ENCODE measurements around the gene PRKCZ. TPM values are rescaled to one million over a fixed set of nuclear protein-coding genes. Genes with fewer than 3 reads are reported as not detected.

PRKCZ gene
- total RNA-seq, 1 experiment from 2014 or later = 0.83 TPM

GRCh38 chr1:2148691-2149090 is 98.5 kb downstream of the PRKCZ start:
- Histone ChIP-seq H3K36me3 (no peaks in the 10 kb centered on the region), H3K4me3 (no peak overlapping the region), H3K27ac (no peak overlapping the region), H3K27me3 (peaks cover 14% of the 10 kb centered on the region), H3K9me3 (replicated peaks) (no peaks in the 10 kb centered on the region), H3K4me1 (no peaks in the 10 kb centered on the region)
- no peak for DNase-seq

GRCh38 chr1:2150801-2151200 is 100.6 kb downstream of the PRKCZ start:
- Histone ChIP-seq H3K27me3 (peaks cover 10% of the 10 kb centered on the region), H3K4me1 (no peaks in the 10 kb centered on the region), H3K27ac (no peak overlapping the region), H3K36me3 (no peaks in the 10 kb centered on the region), H3K9me3 (replicated peaks) (no peaks in the 10 kb centered on the region), H3K4me3 (no peak overlapping the region)
- no peak for DNase-seq

GRCh38 chr1:2151252-2151651 is 101.0 kb downstream of the PRKCZ start:
- no peaks in the 10 kb centered on the region for H3K4me1 ChIP-seq
- H3K4me3 ChIP-seq = no peak overlapping the region
- no peaks in the 10 kb centered on the region for H3K9me3 ChIP-seq (replicated peaks)
- H3K27ac ChIP-seq = no peak overlapping the region
- no peaks in the 10 kb centered on the region for H3K36me3 ChIP-seq
- H3K27me3 ChIP-seq = peaks cover 10% of the 10 kb centered on the region
- no peak for DNase-seq

- peaks cover 10% of the 10 kb centered on the region for H3K27me3 ChIP-seq
- H3K36me3 ChIP-seq = no peaks in the 10 kb centered on the region
- H3K27ac ChIP-seq = no peak overlapping the region
- no peaks in the 10 kb centered on the region for H3K4me1 ChIP-seq
- no peak overlapping the region for H3K4me3 ChIP-seq
- no peaks in the 10 kb centered on the region for H3K9me3 ChIP-seq (replicated peaks)
- DNase-seq = no peak
Observed at GRCh38 chr1:2151911-2152310, 101.7 kb downstream of the PRKCZ start.

- Histone ChIP-seq H3K36me3 (no peaks in the 10 kb centered on the region), H3K27me3 (peaks cover 10% of the 10 kb centered on the region), H3K4me3 (no peak overlapping the region), H3K4me1 (no peaks in the 10 kb centered on the region), H3K27ac (no peak overlapping the region), H3K9me3 (replicated peaks) (no peaks in the 10 kb centered on the region)
- DNase-seq = no peak
Observed at GRCh38 chr1:2152954-2153353, 102.7 kb downstream of the PRKCZ start.

GRCh38 chr1:2154022-2154421 is 103.8 kb downstream of the PRKCZ start:
- H3K4me3 ChIP-seq = no peak overlapping the region
- no peaks in the 10 kb centered on the region for H3K36me3 ChIP-seq
- H3K9me3 ChIP-seq (replicated peaks) = no peaks in the 10 kb centered on the region
- no peak overlapping the region for H3K27ac ChIP-seq
- H3K27me3 ChIP-seq = peaks cover 10% of the 10 kb centered on the region
- no peaks in the 10 kb centered on the region for H3K4me1 ChIP-seq
- no peak for DNase-seq

- Histone ChIP-seq H3K27ac (no peak overlapping the region), H3K4me3 (no peak overlapping the region), H3K27me3 (peaks cover 10% of the 10 kb centered on the region), H3K4me1 (no peaks in the 10 kb centered on the region), H3K9me3 (replicated peaks) (no peaks in the 10 kb centered on the region), H3K36me3 (no peaks in the 10 kb centered on the region)
- DNase-seq = no peak
Observed at GRCh38 chr1:2155147-2155598, 105.0 kb downstream of the PRKCZ start.

GRCh38 chr1:2155788-2156187 is 105.6 kb downstream of the PRKCZ start:
- Histone ChIP-seq H3K27ac (no peak overlapping the region), H3K4me1 (no peaks in the 10 kb centered on the region), H3K27me3 (peaks cover 9% of the 10 kb centered on the region), H3K9me3 (replicated peaks) (no peaks in the 10 kb centered on the region), H3K36me3 (no peaks in the 10 kb centered on the region), H3K4me3 (no peak overlapping the region)
- no peak for DNase-seq

- Histone ChIP-seq H3K36me3 (no peaks in the 10 kb centered on the region), H3K4me1 (no peaks in the 10 kb centered on the region), H3K9me3 (replicated peaks) (no peaks in the 10 kb centered on the region)
Observed at GRCh38 chr1:2156866-2157265, 106.7 kb downstream of the PRKCZ start.

GRCh38 chr1:2157856-2158255 is 107.6 kb downstream of the PRKCZ start:
- Histone ChIP-seq H3K4me1 (no peaks in the 10 kb centered on the region), H3K9me3 (replicated peaks) (no peaks in the 10 kb centered on the region), H3K27me3 (peaks cover 6% of the 10 kb centered on the region; the same call in 1 of the 2 replicates), H3K27ac (no peak overlapping the region), H3K4me3 (no peak overlapping the region), H3K36me3 (no peaks in the 10 kb centered on the region)
- no peak for DNase-seq

More at GRCh38 chr1:2156866-2157265, 106.7 kb downstream of the PRKCZ start:
- peaks cover 6% of the 10 kb centered on the region for H3K27me3 ChIP-seq
- H3K27ac ChIP-seq = no peak overlapping the region
- DNase-seq = no peak
- no peak overlapping the region for H3K4me3 ChIP-seq

- Histone ChIP-seq H3K4me1 (no peaks in the 10 kb centered on the region), H3K27ac (no peak overlapping the region), H3K9me3 (replicated peaks) (no peaks in the 10 kb centered on the region), H3K27me3 (peaks cover 6% of the 10 kb centered on the region; the same call in 1 of the 2 replicates), H3K36me3 (no peaks in the 10 kb centered on the region), H3K4me3 (no peak overlapping the region)
- no peak for DNase-seq
Observed at GRCh38 chr1:2158272-2158671, 108.1 kb downstream of the PRKCZ start.

GRCh38 chr1:2159124-2159523 is 108.9 kb downstream of the PRKCZ start:
- no peak overlapping the region for H3K27ac ChIP-seq
- no peaks in the 10 kb centered on the region for H3K36me3 ChIP-seq
- no peaks in the 10 kb centered on the region for H3K9me3 ChIP-seq (replicated peaks)
- no peak overlapping the region for H3K4me3 ChIP-seq
- H3K4me1 ChIP-seq = no peaks in the 10 kb centered on the region
- DNase-seq = no peak
- H3K27me3 ChIP-seq = peaks cover 6% of the 10 kb centered on the region; the same call in 1 of the 2 replicates

GRCh38 chr1:2160451-2161300 is 110.5 kb downstream of the PRKCZ start:
- Histone ChIP-seq H3K4me1 (no peaks in the 10 kb centered on the region), H3K9me3 (replicated peaks) (no peaks in the 10 kb centered on the region), H3K27ac (no peak overlapping the region), H3K36me3 (no peaks in the 10 kb centered on the region), H3K4me3 (no peak overlapping the region), H3K27me3 (peaks cover 6% of the 10 kb centered on the region; the same call in 1 of the 2 replicates)
- no peak for DNase-seq

GRCh38 chr1:2163205-2163604 is 113.0 kb downstream of the PRKCZ start:
- Histone ChIP-seq H3K9me3 (replicated peaks) (no peaks in the 10 kb centered on the region), H3K4me3 (no peak overlapping the region), H3K4me1 (no peaks in the 10 kb centered on the region), H3K27me3 (peaks cover 15% of the 10 kb centered on the region), H3K36me3 (no peaks in the 10 kb centered on the region), H3K27ac (no peak overlapping the region)
- DNase-seq = no peak

- H3K36me3 ChIP-seq = no peaks in the 10 kb centered on the region
- no peak overlapping the region for H3K4me3 ChIP-seq
- no peak for DNase-seq
- no peaks in the 10 kb centered on the region for H3K4me1 ChIP-seq
- no peak overlapping the region for H3K27ac ChIP-seq
- H3K9me3 ChIP-seq (replicated peaks) = no peaks in the 10 kb centered on the region
- H3K27me3 ChIP-seq = peaks cover 29% of the 10 kb centered on the region
Observed at GRCh38 chr1:2165646-2166045, 115.4 kb downstream of the PRKCZ start.

GRCh38 chr1:2166254-2166653 is 116.0 kb downstream of the PRKCZ start:
- Histone ChIP-seq H3K27me3 (peaks cover 29% of the 10 kb centered on the region), H3K9me3 (replicated peaks) (no peaks in the 10 kb centered on the region), H3K4me1 (no peaks in the 10 kb centered on the region), H3K36me3 (no peaks in the 10 kb centered on the region), H3K27ac (no peak overlapping the region), H3K4me3 (no peak overlapping the region)
- no peak for DNase-seq
